H1 (cell line): Measurements from ENCODE around the gene OR2H1. TPM values are rescaled to one million over a fixed set of nuclear protein-coding genes. Genes with fewer than 3 reads are reported as not detected.

Experiments used
- CTCF ChIA-PET: fragments of 300-600 bp; sonication (Branson Sonifier 250); formaldehyde crosslinking; loops from one replicate; lab custom pipeline; 2021; ENCODE audit not compliant: partially characterized antibody; lab: Charles Lee
- POLR2A ChIA-PET: fragments of 300-600 bp; sonication (Branson Sonifier 250); formaldehyde crosslinking; loops from one replicate; lab custom pipeline; 2021; ENCODE audit warnings: inconsistent platforms; ENCODE audit not compliant: partially characterized antibody; lab: Charles Lee
- DNase-seq, 2 experiments: peaks; one replicate each; pipeline versions ENCODE4 v3.0.0 to v3.0.0-alpha.2; 2010 to 2022; ENCODE audit warnings: low spot score in 2 of 2, low read depth in 1 of 2, mixed read lengths in 1 of 2
- FAIRE-seq: peaks from 2 replicates; lab custom pipeline; 2011; peaks lifted over from hg19 to GRCh38; lab: Jason Lieb, UNC
- H2AFZ ChIP-seq: 2 replicates; pipeline ENCODE4 v1.8.1; 2012; ENCODE audit warnings: low read length, inconsistent platforms
- H2AK5ac ChIP-seq: 2 replicates; pipeline ENCODE4 v1.6.1; 2013; ENCODE audit warnings: low read depth, low read length
- H2BK120ac ChIP-seq: replicated peaks from 2 replicates; pipeline ENCODE3; 2013; ENCODE audit warnings: low read depth, low read length, inconsistent platforms
- H2BK12ac ChIP-seq: 2 replicates; pipeline ENCODE4 v1.6.1; 2013; ENCODE audit warnings: low read depth, low read length
- H2BK15ac ChIP-seq: 2 replicates; pipeline ENCODE4 v1.6.1; 2013; ENCODE audit warnings: low read length
- H2BK20ac ChIP-seq: 2 replicates; pipeline ENCODE4 v1.6.1; 2013; ENCODE audit warnings: low read length
- H2BK5ac ChIP-seq: 2 replicates; pipeline ENCODE4 v1.6.1; 2013; ENCODE audit warnings: low read depth, low read length
- H3K14ac ChIP-seq: 2 replicates; pipeline ENCODE4 v1.6.1; 2013; ENCODE audit warnings: inconsistent platforms; ENCODE audit not compliant: insufficient read length
- H3K18ac ChIP-seq: 2 replicates; pipeline ENCODE4 v1.6.1; 2013; ENCODE audit warnings: low read length; ENCODE audit errors: extremely low read depth
- H3K23ac ChIP-seq: 2 replicates; pipeline ENCODE4 v1.6.1; 2013; ENCODE audit warnings: inconsistent platforms; ENCODE audit not compliant: insufficient read length
- H3K23me2 ChIP-seq: 2 replicates; pipeline ENCODE4 v1.6.1; 2013; ENCODE audit warnings: low read depth, low read length
- H3K27ac ChIP-seq: 2 replicates; pipeline ENCODE4 v1.6.1; 2011; ENCODE audit warnings: low read depth, low read length, inconsistent platforms
- H3K27me3 ChIP-seq, 4 experiments: replicated peaks in 1 of 4; 1 replicate in 1 of 4; 2 replicates in 3 of 4; pipeline versions ENCODE4 v1.6.1 to v1.8.1; 2011 to 2013; ENCODE audit warnings: low read length in 3 of 4, mild to moderate bottlenecking in 3 of 4, inconsistent platforms in 2 of 4, mixed read lengths in 2 of 4, moderate library complexity in 1 of 4; ENCODE audit not compliant: control insufficient read depth in 3 of 4, insufficient read depth in 3 of 4; ENCODE audit errors: extremely low read depth in 1 of 4
- H3K36me3 ChIP-seq, 4 experiments: 2 replicates each; pipeline versions ENCODE4 v1.6.1 to v1.8.1; 2011 to 2013; ENCODE audit warnings: mild to moderate bottlenecking in 4 of 4, low read length in 3 of 4, moderate library complexity in 2 of 4, control low read depth in 1 of 4, inconsistent platforms in 1 of 4; ENCODE audit not compliant: insufficient read depth in 4 of 4, control insufficient read depth in 2 of 4
- H3K4ac ChIP-seq: replicated peaks from 2 replicates; pipeline ENCODE3; 2013; ENCODE audit warnings: low read length, low read depth, mixed read lengths, inconsistent platforms; ENCODE audit not compliant: insufficient read length
- H3K4me1 ChIP-seq, 4 experiments: replicated peaks in 1 of 4; 1 replicate in 1 of 4; 2 replicates in 3 of 4; pipeline versions ENCODE4 v1.6.1 to v1.8.1; 2011 to 2013; ENCODE audit warnings: low read length in 3 of 4, inconsistent platforms in 2 of 4, mixed read lengths in 1 of 4; ENCODE audit not compliant: insufficient read depth in 4 of 4, control insufficient read depth in 3 of 4
- H3K4me2 ChIP-seq, 2 experiments: 2 replicates each; pipeline versions ENCODE4 v1.6.1 to v1.8.1; 2011 to 2013; ENCODE audit warnings: low read depth in 2 of 2, low read length in 2 of 2, control low read depth in 1 of 2, inconsistent platforms in 1 of 2, mild to moderate bottlenecking in 1 of 2; ENCODE audit not compliant: insufficient read depth in 1 of 2
- H3K4me3 ChIP-seq, 4 experiments: fragments of 200-600, 300-600 bp in 1 of 4; sonication (generic), shearing (Covaris generic), sonication (Bioruptor Twin) in 1 of 4; 2 replicates each; pipeline versions ENCODE4 v1.5.1 to v1.8.1; 2011 to 2016; ENCODE audit warnings: low read length in 4 of 4, low read depth in 3 of 4, control low read depth in 2 of 4, inconsistent platforms in 2 of 4, mild to moderate bottlenecking in 2 of 4, mixed read lengths in 1 of 4, moderate library complexity in 1 of 4; ENCODE audit not compliant: insufficient read depth in 2 of 4; ENCODE audit errors: extremely low read depth in 1 of 4
- H3K56ac ChIP-seq: replicated peaks from 2 replicates; pipeline ENCODE3; 2013; ENCODE audit warnings: low read depth, mild to moderate bottlenecking, mixed read lengths, low read length, inconsistent platforms; ENCODE audit not compliant: insufficient read length
- H3K79me1 ChIP-seq: 2 replicates; pipeline ENCODE4 v1.6.1; 2013; ENCODE audit warnings: low read depth, low read length, control low read depth
- H3K79me2 ChIP-seq, 2 experiments: 2 replicates each; pipeline versions ENCODE4 v1.6.1 to v1.8.1; 2012 to 2013; ENCODE audit warnings: low read length in 2 of 2, mild to moderate bottlenecking in 2 of 2, inconsistent platforms in 1 of 2; ENCODE audit not compliant: insufficient read depth in 2 of 2, control insufficient read depth in 1 of 2
- H3K9ac ChIP-seq, 4 experiments: replicated peaks in 1 of 4; 1 replicate in 1 of 4; 2 replicates in 3 of 4; pipeline versions ENCODE4 v1.6.1 to v1.8.1; 2011 to 2013; ENCODE audit warnings: low read depth in 3 of 4, low read length in 3 of 4, control low read depth in 2 of 4, mild to moderate bottlenecking in 2 of 4, moderate library complexity in 2 of 4, inconsistent platforms in 1 of 4; ENCODE audit errors: extremely low read depth in 1 of 4
- H3K9me3 ChIP-seq, 2 experiments: 2 replicates each; pipeline versions ENCODE4 v1.6.1 to v1.8.1; 2012 to 2013; ENCODE audit warnings: mild to moderate bottlenecking in 2 of 2, moderate library complexity in 2 of 2, control low read depth in 1 of 2, inconsistent platforms in 1 of 2, low read depth in 1 of 2, low read length in 1 of 2, mixed read lengths in 1 of 2; ENCODE audit not compliant: insufficient read depth in 2 of 2
- H4K20me1 ChIP-seq, 2 experiments: replicated peaks in 1 of 2; 2 replicates each; pipeline versions ENCODE3 to v1.8.1; 2011 to 2013; ENCODE audit warnings: inconsistent platforms in 2 of 2, low read length in 2 of 2, mild to moderate bottlenecking in 1 of 2; ENCODE audit not compliant: insufficient read depth in 2 of 2, control insufficient read depth in 1 of 2
- H4K5ac ChIP-seq: 2 replicates; pipeline ENCODE4 v1.6.1; 2013; ENCODE audit warnings: low read length, low read depth, mixed read lengths, inconsistent platforms; ENCODE audit not compliant: insufficient read length
- H4K8ac ChIP-seq: 2 replicates; pipeline ENCODE4 v1.8.0; 2013; ENCODE audit warnings: mild to moderate bottlenecking, moderate library complexity, low read length, inconsistent platforms; ENCODE audit not compliant: insufficient read depth; ENCODE audit errors: extremely low read depth
- H4K91ac ChIP-seq: replicated peaks from 2 replicates; pipeline ENCODE3; 2013; ENCODE audit warnings: low read length, mixed read lengths, inconsistent platforms; ENCODE audit not compliant: insufficient read length
- YY1 ChIP-seq: IDR thresholded peaks from 2 replicates; pipeline ENCODE4 v1.6.1; 2011; ENCODE audit warnings: low read depth, mild to moderate bottlenecking, low read length
- WGBS, 2 experiments: shearing (Covaris generic) in 1 of 2; methylation state at CpG; one replicate each; pipeline versions ENCODE4 v1.1.6 to v1.1.7; 2013 to 2015; ENCODE audit warnings: low lambda C conversion rate in 2 of 2, mixed read lengths in 2 of 2, inconsistent platforms in 1 of 2, low coverage in 1 of 2, missing lambda C conversion rate in 1 of 2; ENCODE audit not compliant: insufficient replicate concordance in 2 of 2, insufficient coverage in 1 of 2, insufficient read length in 1 of 2; ENCODE audit errors: extremely low coverage in 1 of 2, missing lambda C conversion rate in 1 of 2; 5-methylcytosine and 5-hydroxymethylcytosine counted together
- polyA plus RNA-seq, 7 experiments: library from polyadenylated mRNA; depleted of rRNA in 3 of 7; stranded (reverse) in 5 of 7; unstranded in 2 of 7; fragments of >200 nt in 5 of 7; fragments of 200-250 nt in 2 of 7; gene quantifications; 1 replicate in 5 of 7; 2 replicates in 1 of 7; 4 replicates in 1 of 7; pipeline versions ENCODE4 v1.2.1 to v1.2.3, GENCODE V29; 2011 to 2013; ENCODE audit warnings: missing spikeins in 2 of 7, mixed read lengths in 2 of 7
- total RNA-seq: library from RNA; stranded (reverse); fragmentation: NEBNext Ultra II Directional; extraction: Animal tissue kit (Norgen Biotek cat#: 25700); gene quantifications from 2 replicates; pipeline ENCODE4 v1.2.1, GENCODE V29; 2021

OR2H1 gene
- total and polyA plus RNA-seq, 2 of the 8 experiments (the other 6 are each of a cell fraction or from before 2014, with no cell fraction given) = not detected

- H2BK15ac ChIP-seq = no peak overlapping the region
- DNase-seq = no peak
- H3K23me2 ChIP-seq = no peaks in the 10 kb centered on the region
- H3K23ac ChIP-seq = no peak overlapping the region
- no peak overlapping the region for H3K27ac ChIP-seq
- H3K4ac ChIP-seq = no peak overlapping the region
- H2BK120ac ChIP-seq = no peak overlapping the region
- H3K27me3 ChIP-seq = no peaks in the 10 kb centered on the region
- no peaks in the 10 kb centered on the region for H3K79me1 ChIP-seq
- no peak overlapping the region for H3K4me3 ChIP-seq
- H3K79me2 ChIP-seq = no peaks in the 10 kb centered on the region
- FAIRE-seq = no peak
- H2BK20ac ChIP-seq = no peak overlapping the region
- no peak overlapping the region for H4K8ac ChIP-seq
- H2BK5ac ChIP-seq = no peak overlapping the region
- no peaks in the 10 kb centered on the region for H3K36me3 ChIP-seq
- H3K14ac ChIP-seq = no peak overlapping the region
- no peak overlapping the region for H3K4me2 ChIP-seq
- H2AFZ ChIP-seq = no peak overlapping the region
- ChIA-PET POLR2A (no interaction called here), CTCF (interaction anchor here (1.1 kb wide), 1 partner anchor 123 kb away, joined by 3 read pairs; no protein-coding TSS in a partner anchor)
- H3K9me3 ChIP-seq = no peaks in the 10 kb centered on the region
- no peaks in the 10 kb centered on the region; a peak in 1 of 7 replicates for H3K4me1 ChIP-seq
- no peak overlapping the region for H3K18ac ChIP-seq
- 96% methylated on average over 2 of the region's 2 CpGs; no CpG with 5 or more reads in 1 of the 2 experiments for WGBS, 2 experiments
- H4K91ac ChIP-seq = no peak overlapping the region
- H3K9ac ChIP-seq = no peak overlapping the region
- no peak overlapping the region for H2AK5ac ChIP-seq
- no peaks in the 10 kb centered on the region for H4K20me1 ChIP-seq
- no peak overlapping the region for H2BK12ac ChIP-seq
- no peak overlapping the region for H4K5ac ChIP-seq
- H3K56ac ChIP-seq = no peak overlapping the region
- TF ChIP-seq YY1 = no peak
Observed at GRCh38 chr6:29465801-29466200, 8.8 kb downstream of the OR2H1 start.
